Rectal smooth muscle tissue (tissue), 1 donor: ENCODE results near the gene ANK3.
A peak's percentile ranks its signal among the peaks of the same experiment; 100 is the strongest.

Experiments used
- H3K27ac ChIP-seq: one replicate; pipeline ENCODE4 v1.7.0; 2013; ENCODE audit warnings: low read depth, low read length, inconsistent platforms
- H3K27me3 ChIP-seq: one replicate; pipeline ENCODE4 v1.7.0; 2013; ENCODE audit warnings: low read length; ENCODE audit not compliant: control insufficient read depth, insufficient read depth
- H3K36me3 ChIP-seq: one replicate; pipeline ENCODE4 v1.7.0; 2013; ENCODE audit warnings: low read length; ENCODE audit not compliant: control insufficient read depth, insufficient read depth
- H3K4me1 ChIP-seq: one replicate; pipeline ENCODE4 v1.7.0; 2013; ENCODE audit warnings: low read length; ENCODE audit not compliant: control insufficient read depth, insufficient read depth
- H3K4me3 ChIP-seq: one replicate; pipeline ENCODE4 v1.7.0; 2013; ENCODE audit warnings: low read length
- H3K9ac ChIP-seq: one replicate; pipeline ENCODE4 v1.7.0; 2013; ENCODE audit warnings: low read length

Gene ANK3

GRCh38 chr10:60138842-60139241 lies 250.8 kb downstream of the ANK3 start:
- Histone ChIP-seq H3K4me3 (no peak overlapping the region), H3K36me3 (no peaks in the 10 kb centered on the region), H3K9ac (no peak overlapping the region), H3K4me1 (peaks cover 13% of the 10 kb centered on the region), H3K27ac (no peak overlapping the region), H3K27me3 (no peaks in the 10 kb centered on the region)

DNA sequence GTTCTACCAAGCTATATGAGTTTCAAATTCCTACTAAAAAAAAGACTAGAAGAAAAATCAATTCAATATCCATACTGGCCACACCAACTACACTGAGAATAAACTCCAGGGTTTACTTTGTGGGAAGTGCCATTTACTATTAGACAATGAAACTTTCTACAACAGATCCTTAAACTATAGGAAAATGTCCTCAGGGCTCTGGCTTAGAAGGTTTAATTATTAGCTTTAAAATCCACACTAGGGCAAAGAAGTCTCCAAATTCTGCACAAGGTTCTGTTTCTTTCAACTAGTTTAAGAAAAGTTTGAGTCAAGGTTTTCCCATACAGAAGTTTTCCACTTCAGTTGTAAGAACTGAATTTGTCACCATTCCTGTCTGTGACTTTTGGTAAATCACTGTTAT lies 251.6 kb downstream of the ANK3 start:
- H3K27me3 ChIP-seq, result no peaks in the 10 kb centered on the region
- H3K9ac ChIP-seq, result no peak overlapping the region
- no peaks in the 10 kb centered on the region for H3K36me3 ChIP-seq
- H3K4me3 ChIP-seq, result no peak overlapping the region
- no peak overlapping the region for H3K27ac ChIP-seq
- peaks cover 13% of the 10 kb centered on the region for H3K4me1 ChIP-seq

DNA sequence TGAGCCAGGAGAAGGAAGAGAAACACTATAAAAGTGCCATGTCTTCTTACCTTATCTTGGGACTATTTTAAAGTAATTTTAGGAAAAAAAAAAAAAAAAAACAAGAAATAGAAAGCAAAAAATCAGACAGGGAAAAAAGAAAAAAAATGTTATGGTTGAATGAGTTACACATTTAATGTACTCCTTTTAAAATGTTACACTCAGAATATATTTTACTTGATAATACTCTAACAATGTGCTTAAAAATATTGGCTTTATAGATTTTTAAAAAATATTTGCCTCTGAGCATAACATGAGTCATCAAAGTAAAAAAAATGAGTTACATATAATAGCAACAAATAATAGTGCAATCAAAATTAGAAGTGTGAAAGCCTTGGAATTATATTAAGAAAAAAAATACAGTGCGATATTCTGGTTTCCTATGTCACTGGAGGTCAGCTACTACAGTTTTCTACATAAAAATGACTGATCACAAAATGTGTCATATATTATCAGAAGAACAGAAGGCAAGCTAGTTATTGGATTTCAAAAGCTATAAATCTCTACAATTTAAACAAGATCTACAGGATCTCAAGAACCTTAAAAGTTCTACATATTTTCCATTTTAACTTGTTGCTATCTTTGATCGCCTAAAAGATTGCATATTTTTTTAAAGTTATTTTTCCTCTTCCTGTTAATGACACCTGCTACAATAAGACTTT lies 252.2 kb downstream of the ANK3 start:
- H3K27me3 ChIP-seq, result no peaks in the 10 kb centered on the region
- H3K27ac ChIP-seq, result no peak overlapping the region
- no peaks in the 10 kb centered on the region for H3K36me3 ChIP-seq
- H3K4me3 ChIP-seq, result no peak overlapping the region
- H3K9ac ChIP-seq, result no peak overlapping the region
- H3K4me1 ChIP-seq, result peaks cover 13% of the 10 kb centered on the region

DNA sequence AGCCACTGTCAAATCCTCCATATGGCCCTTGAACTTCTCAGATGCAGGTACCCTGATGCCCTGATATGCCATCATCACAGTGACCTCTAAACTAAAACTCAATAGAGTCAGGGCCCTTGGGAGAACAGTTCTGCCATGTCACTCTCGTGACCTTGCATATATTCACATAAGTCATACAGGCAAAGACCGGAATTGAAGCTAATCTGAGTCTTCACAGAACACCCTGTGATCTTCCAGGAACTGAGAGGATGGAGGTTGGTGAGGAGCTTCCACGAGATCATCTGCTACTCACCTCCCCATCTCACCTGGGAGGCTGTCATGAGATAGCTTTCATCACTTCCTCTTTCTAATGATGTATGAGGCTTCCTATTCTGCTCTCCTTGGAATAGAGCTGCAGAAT lies 254.7 kb downstream of the ANK3 start:
- Histone ChIP-seq H3K27me3 (no peaks in the 10 kb centered on the region), H3K36me3 (no peaks in the 10 kb centered on the region), H3K9ac (no peak overlapping the region), H3K4me1 (no peaks in the 10 kb centered on the region), H3K4me3 (no peak overlapping the region), H3K27ac (peak overlapping the region; percentile 51)

GRCh38 chr10:60134548-60134947 lies 255.1 kb downstream of the ANK3 start:
- Histone ChIP-seq H3K9ac (no peak overlapping the region), H3K27ac (no peak overlapping the region)

DNA sequence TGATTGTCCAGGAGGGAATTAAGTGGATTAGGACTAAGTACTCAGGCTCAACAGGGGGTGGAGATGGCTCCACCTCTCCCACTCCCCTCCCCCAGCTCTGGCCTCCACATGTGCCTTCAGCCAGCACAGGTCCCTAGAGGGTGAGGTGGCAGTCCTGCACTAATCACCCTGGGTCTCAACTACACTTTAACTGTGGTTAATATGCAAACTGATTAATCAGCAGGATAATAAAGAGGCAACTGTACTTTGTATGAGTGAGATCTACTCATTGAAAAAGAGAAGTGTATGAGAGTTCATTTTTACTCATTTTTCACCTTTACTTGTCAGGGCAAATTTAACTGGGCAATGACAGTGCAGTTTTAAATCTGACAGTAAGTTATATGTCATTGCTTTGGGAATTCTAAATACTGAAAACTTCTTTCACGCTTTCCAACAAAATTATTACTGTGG lies 259.5 kb downstream of the ANK3 start:
- H3K4me3 ChIP-seq, result no peak overlapping the region
- no peak overlapping the region for H3K27ac ChIP-seq
- H3K9ac ChIP-seq, result no peak overlapping the region
- H3K36me3 ChIP-seq, result no peaks in the 10 kb centered on the region
- H3K27me3 ChIP-seq, result no peaks in the 10 kb centered on the region
- H3K4me1 ChIP-seq, result no peaks in the 10 kb centered on the region

More at GRCh38 chr10:60134548-60134947, 255.1 kb downstream of the ANK3 start:
- Histone ChIP-seq H3K27me3 (no peaks in the 10 kb centered on the region), H3K4me3 (no peak overlapping the region), H3K36me3 (no peaks in the 10 kb centered on the region), H3K4me1 (no peaks in the 10 kb centered on the region)

- no peaks in the 10 kb centered on the region for H3K27me3 ChIP-seq
- H3K9ac ChIP-seq, result no peak overlapping the region
- no peak overlapping the region for H3K27ac ChIP-seq
- no peaks in the 10 kb centered on the region for H3K36me3 ChIP-seq
- no peaks in the 10 kb centered on the region for H3K4me1 ChIP-seq
- H3K4me3 ChIP-seq, result no peak overlapping the region
These were observed 263.8 kb downstream of the ANK3 start for GRCh38 chr10:60125895-60126294.

GRCh38 chr10:60124536-60124935 lies 265.1 kb downstream of the ANK3 start:
- no peaks in the 10 kb centered on the region for H3K27me3 ChIP-seq
- H3K4me3 ChIP-seq, result no peak overlapping the region
- no peaks in the 10 kb centered on the region for H3K4me1 ChIP-seq
- no peak overlapping the region for H3K27ac ChIP-seq
- no peak overlapping the region for H3K9ac ChIP-seq
- no peaks in the 10 kb centered on the region for H3K36me3 ChIP-seq

- no peaks in the 10 kb centered on the region for H3K36me3 ChIP-seq
- H3K4me3 ChIP-seq, result no peak overlapping the region
- H3K27me3 ChIP-seq, result no peaks in the 10 kb centered on the region
- peak overlapping the region; percentile 29 for H3K27ac ChIP-seq
- H3K4me1 ChIP-seq, result no peaks in the 10 kb centered on the region
- H3K9ac ChIP-seq, result no peak overlapping the region
These were observed 266.0 kb downstream of the ANK3 start for GRCh38 chr10:60123668-60124067.

DNA sequence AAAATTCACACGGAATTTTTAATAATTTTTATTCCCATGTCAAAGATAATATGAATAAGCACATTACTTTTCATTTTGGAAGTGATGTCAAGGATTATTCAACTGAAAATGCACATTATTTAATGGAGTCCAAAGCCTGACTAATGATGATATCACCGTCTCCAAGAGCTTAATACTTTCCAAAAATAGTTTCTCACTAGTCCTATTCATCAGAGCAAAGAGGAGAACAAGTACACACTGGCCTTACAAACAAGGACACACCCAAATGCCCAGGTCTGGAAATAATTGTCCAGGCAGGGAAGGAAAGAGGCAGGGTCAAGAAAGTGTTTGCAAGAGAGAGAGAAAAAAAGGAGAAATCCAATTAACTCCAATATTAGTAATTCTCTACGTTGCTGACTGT lies 266.5 kb downstream of the ANK3 start:
- Histone ChIP-seq H3K27me3 (no peaks in the 10 kb centered on the region), H3K36me3 (no peaks in the 10 kb centered on the region), H3K27ac (peak overlapping the region; percentile 29), H3K4me1 (no peaks in the 10 kb centered on the region), H3K9ac (no peak overlapping the region), H3K4me3 (no peak overlapping the region)

GRCh38 chr10:60122190-60122589 lies 267.5 kb downstream of the ANK3 start:
- Histone ChIP-seq H3K9ac (no peak overlapping the region), H3K4me3 (no peak overlapping the region), H3K4me1 (no peaks in the 10 kb centered on the region), H3K27ac (no peak overlapping the region), H3K27me3 (no peaks in the 10 kb centered on the region), H3K36me3 (no peaks in the 10 kb centered on the region)

GRCh38 chr10:60114765-60115586 lies 274.7 kb downstream of the ANK3 start:
- Histone ChIP-seq H3K4me3 (no peak overlapping the region), H3K36me3 (no peaks in the 10 kb centered on the region), H3K27ac (no peak overlapping the region), H3K9ac (no peak overlapping the region), H3K27me3 (no peaks in the 10 kb centered on the region), H3K4me1 (no peaks in the 10 kb centered on the region)

GRCh38 chr10:60110739-60111138 lies 278.9 kb downstream of the ANK3 start:
- Histone ChIP-seq H3K36me3 (no peaks in the 10 kb centered on the region), H3K4me3 (no peak overlapping the region), H3K27ac (no peak overlapping the region), H3K4me1 (no peaks in the 10 kb centered on the region), H3K27me3 (no peaks in the 10 kb centered on the region), H3K9ac (no peak overlapping the region)
